Measurements from ENCODE around the gene CEMIP2. TPM values are rescaled to one million over a fixed set of nuclear protein-coding genes. Genes with fewer than 3 reads are reported as not detected.

CEMIP2 gene
- total and polyA plus RNA-seq, 2 of the 13 experiments (the other 11 are each of a cell fraction or from before 2014, with no cell fraction given) = 94.3 to 128 TPM

DNA sequence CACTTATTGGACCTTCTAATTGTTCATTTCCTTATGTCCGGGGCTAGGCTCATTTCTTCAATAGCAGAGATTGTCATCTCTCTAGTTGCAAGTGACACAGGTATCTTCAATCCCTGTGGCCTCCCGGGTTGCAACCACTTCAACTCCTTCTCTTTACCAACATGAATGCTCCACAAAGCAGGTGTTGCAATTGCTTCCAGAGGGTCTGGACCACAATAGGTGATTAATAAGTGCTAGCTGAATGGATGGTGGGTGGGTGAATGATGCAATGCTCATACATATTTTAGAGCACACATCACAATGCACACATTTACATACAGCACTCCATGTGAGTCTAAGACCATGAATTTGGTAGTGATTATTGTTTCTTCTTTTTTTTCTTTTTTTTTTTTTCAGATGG lies 2.6 kb downstream of the CEMIP2 start (continued):
- TF ChIP-seq HMGXB4 (CRISPR knock-in tag; IDR thresholded peaks at IDR 0.05; ENCODE audit: borderline replicate concordance in 1 of 2, low read depth in 1 of 2) (0 out of 4 replicates have a peak, but pooled peaks have one; percentile 3 to 36), ZNF839 (CRISPR knock-in tag; IDR thresholded peaks at IDR 0.05; ENCODE audit: borderline replicate concordance) (no peak), ZNF772 (CRISPR knock-in tag; IDR thresholded peaks at IDR 0.05) (no peak), DDIT3 (CRISPR knock-in tag; IDR thresholded peaks at IDR 0.05) (no peak), ZFP36L1 (CRISPR knock-in tag; IDR thresholded peaks at IDR 0.05) (no peak), ZNF343 (CRISPR knock-in tag; IDR thresholded peaks at IDR 0.05) (no peak), HNRNPH1 (optimal IDR thresholded peaks at IDR 0.05; ENCODE audit: low read depth, low read length) (no peak), ZNF33A (CRISPR knock-in tag; IDR thresholded peaks at IDR 0.05; ENCODE audit: borderline replicate concordance) (no peak), ZBTB7A (CRISPR knock-in tag; IDR thresholded peaks at IDR 0.05) (no peak), GATAD2A (CRISPR knock-in tag; IDR thresholded peaks at IDR 0.05) (peak; percentile 41; the same call in 1 of the 2 replicates), ZNF224 (CRISPR knock-in tag; IDR thresholded peaks at IDR 0.05) (no peak), SAFB2 (CRISPR knock-in tag; IDR thresholded peaks at IDR 0.05; ENCODE audit: borderline replicate concordance, low read depth) (no peak), GRHL1 (CRISPR knock-in tag; conservative IDR thresholded peaks at IDR 0.05) (no peak), ZNF337 (CRISPR knock-in tag; IDR thresholded peaks at IDR 0.05; ENCODE audit: borderline replicate concordance, low read depth) (no peak), ZNF883 (CRISPR knock-in tag; IDR thresholded peaks at IDR 0.05; ENCODE audit: not compliant biosample characterization) (no peak), NAIF1 (CRISPR knock-in tag; IDR thresholded peaks at IDR 0.05; ENCODE audit: borderline replicate concordance) (no peak), ZNF468 (CRISPR knock-in tag; IDR thresholded peaks at IDR 0.05) (no peak), POLR2G (IDR thresholded peaks at IDR 0.05; ENCODE audit: low read depth, low read length) (0 out of 2 replicates have a peak, but pooled peaks have one; percentile 46), ZFP36L2 (CRISPR knock-in tag; IDR thresholded peaks at IDR 0.05) (no peak), SRSF9 (IDR thresholded peaks at IDR 0.05; ENCODE audit: borderline replicate concordance, insufficient read depth, low read depth, low read length, poor library complexity, severe bottlenecking) (no peak)
- TF ChIP-seq, protein P1, sequence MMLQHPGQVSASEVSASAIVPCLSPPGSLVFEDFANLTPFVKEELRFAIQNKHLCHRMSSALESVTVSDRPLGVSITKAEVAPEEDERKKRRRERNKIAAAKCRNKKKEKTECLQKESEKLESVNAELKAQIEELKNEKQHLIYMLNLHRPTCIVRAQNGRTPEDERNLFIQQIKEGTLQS (CRISPR knock-in tag; IDR thresholded peaks at IDR 0.05) = peak; percentile 46; the same call in 1 of the 2 replicates
